IPS DF 6.9 (cell line): ENCODE data around the gene NHLRC4.
"Not testable (repeated sequence)": the region's sequence is repeated elsewhere in the genome, so short reads cannot be mapped to it uniquely, and the experiment has no call there.

Experiments used
- DNase-seq: peaks from one replicate; pipeline ENCODE4 v3.0.0-alpha.2; 2013; ENCODE audit warnings: low read depth, low spot score
- H3K27ac ChIP-seq: one replicate; pipeline ENCODE4 v1.5.1; 2013; ENCODE audit warnings: low read length, control low read depth
- H3K27me3 ChIP-seq: 2 replicates; pipeline ENCODE4 v1.6.1; 2013; ENCODE audit warnings: mild to moderate bottlenecking, low read length; ENCODE audit not compliant: control insufficient read depth, insufficient read depth
- H3K36me3 ChIP-seq: 2 replicates; pipeline ENCODE4 v1.6.1; 2013; ENCODE audit warnings: low read length; ENCODE audit not compliant: control insufficient read depth, insufficient read depth
- H3K4me1 ChIP-seq: 2 replicates; pipeline ENCODE4 v1.6.1; 2013; ENCODE audit warnings: low read length; ENCODE audit not compliant: control insufficient read depth, insufficient read depth
- H3K4me3 ChIP-seq: 2 replicates; pipeline ENCODE4 v1.5.1; 2013; ENCODE audit warnings: mild to moderate bottlenecking, low read length
- H3K9me3 ChIP-seq: 2 replicates; pipeline ENCODE4 v1.6.1; 2013; ENCODE audit warnings: low read length, inconsistent platforms; ENCODE audit not compliant: control insufficient read depth, insufficient read depth
- WGBS: extraction: QIAGEN DNeasy Blood & Tissue Kit; methylation state at CpG from one replicate; pipeline ENCODE4 v1.1.7; 2013; ENCODE audit warnings: mixed read lengths, missing lambda C conversion rate; ENCODE audit not compliant: insufficient read length, insufficient coverage; 5-methylcytosine and 5-hydroxymethylcytosine counted together

The NHLRC4 gene

DNA sequence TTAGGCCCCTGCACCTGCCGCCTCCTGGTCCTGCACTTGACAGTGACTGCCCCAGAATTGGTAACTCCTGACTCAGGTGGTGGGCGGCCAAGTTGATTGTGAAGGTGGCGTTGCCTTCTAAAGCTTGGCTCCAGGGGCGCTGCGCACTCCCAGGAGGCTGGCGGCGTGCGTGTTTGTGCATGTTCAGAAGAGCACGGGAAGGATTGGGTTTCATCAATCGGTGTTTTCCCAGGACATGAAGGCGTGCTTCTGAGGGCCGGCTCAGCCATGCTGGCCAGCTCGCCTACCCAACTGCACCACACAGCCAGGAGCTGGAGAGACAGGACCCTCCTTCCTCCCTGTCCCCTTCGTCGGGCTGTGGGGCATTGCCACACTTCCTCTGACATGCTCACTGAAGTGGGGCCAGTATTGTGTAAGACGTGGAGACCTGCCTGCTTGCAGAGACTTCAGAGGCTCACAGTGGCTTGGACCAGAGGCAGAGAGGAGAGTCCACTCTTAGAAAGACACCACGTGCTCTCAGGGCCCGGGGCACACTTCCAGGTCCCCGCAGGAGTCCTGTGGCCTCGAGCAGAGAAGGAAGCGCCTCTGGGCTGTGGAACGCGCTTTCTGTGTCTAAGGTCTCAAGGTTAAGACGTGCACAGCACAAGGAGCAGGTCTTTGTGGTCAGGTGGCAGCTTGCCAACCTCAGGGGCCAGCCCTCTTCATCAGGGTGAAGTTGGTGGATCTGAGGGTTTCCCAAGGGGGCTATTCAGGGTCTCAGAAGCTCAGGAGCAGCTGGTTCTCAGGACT is 25.9 kb downstream of the NHLRC4 start:
- Histone ChIP-seq H3K4me3 (no peak overlapping the region), H3K27me3 (no peaks in the 10 kb centered on the region), H3K27ac (no peak overlapping the region), H3K4me1 (peaks cover 3% of the 10 kb centered on the region; the same call in 1 of the 2 replicates), H3K9me3 (no peaks in the 10 kb centered on the region), H3K36me3 (no peaks in the 10 kb centered on the region)
- WGBS: no CpG with 5 or more reads among the region's 24 CpGs
- DNase-seq: no peak

DNA sequence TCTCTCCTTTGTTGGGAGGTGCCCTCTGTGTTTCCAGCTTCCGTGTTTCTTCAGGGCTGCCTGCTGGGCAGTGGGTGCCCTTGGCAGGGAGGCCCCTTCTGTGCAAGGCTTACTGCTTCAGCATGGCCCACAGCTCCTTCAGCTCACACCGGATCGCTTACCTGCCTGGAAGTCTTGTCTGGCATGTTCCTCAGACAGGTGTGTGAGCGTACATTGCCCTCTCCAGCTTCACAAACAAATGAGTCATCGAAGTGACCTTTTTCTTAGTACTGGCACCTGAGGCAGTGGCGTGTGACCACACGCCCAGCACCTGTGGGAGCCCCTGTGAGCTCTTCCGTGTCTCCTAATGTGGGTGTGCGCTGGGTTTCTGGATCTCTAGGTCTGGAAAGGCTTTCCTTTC is 26.6 kb downstream of the NHLRC4 start:
- Histone ChIP-seq H3K9me3 (no peaks in the 10 kb centered on the region), H3K4me1 (peaks cover 3% of the 10 kb centered on the region; the same call in 1 of the 2 replicates), H3K36me3 (no peaks in the 10 kb centered on the region), H3K27ac (no peak overlapping the region), H3K4me3 (no peak overlapping the region), H3K27me3 (no peaks in the 10 kb centered on the region)
- DNase-seq: no peak
- WGBS: no CpG with 5 or more reads among the region's 9 CpGs

DNA sequence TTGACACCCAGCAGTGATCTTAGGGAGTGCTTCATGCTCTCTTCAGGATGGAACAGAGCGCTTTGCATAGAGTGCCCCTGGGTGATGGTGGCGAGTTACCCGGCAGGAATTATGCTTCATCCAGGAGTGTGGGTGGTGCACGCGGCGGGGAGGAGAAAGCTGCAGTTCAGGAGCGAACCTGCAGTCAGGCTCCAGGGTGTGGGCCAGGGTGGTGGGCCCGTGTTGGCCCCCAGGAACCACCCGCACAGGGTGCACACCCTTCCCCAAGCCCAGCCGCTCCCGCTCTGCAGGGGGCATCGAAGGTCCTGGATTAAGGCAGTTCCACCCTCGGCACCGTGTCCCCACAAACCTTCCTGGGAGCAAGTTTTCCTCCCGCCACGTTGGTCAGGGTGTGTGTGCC is 27.0 kb downstream of the NHLRC4 start:
- no peaks in the 10 kb centered on the region for H3K27me3 ChIP-seq
- no peak overlapping the region for H3K27ac ChIP-seq
- peaks cover 3% of the 10 kb centered on the region; the same call in 1 of the 2 replicates for H3K4me1 ChIP-seq
- no CpG with 5 or more reads among the region's 16 CpGs for WGBS
- H3K9me3 ChIP-seq: no peaks in the 10 kb centered on the region
- H3K36me3 ChIP-seq: peaks cover 2% of the 10 kb centered on the region; the same call in 1 of the 2 replicates
- no peak for DNase-seq
- H3K4me3 ChIP-seq: no peak overlapping the region

DNA sequence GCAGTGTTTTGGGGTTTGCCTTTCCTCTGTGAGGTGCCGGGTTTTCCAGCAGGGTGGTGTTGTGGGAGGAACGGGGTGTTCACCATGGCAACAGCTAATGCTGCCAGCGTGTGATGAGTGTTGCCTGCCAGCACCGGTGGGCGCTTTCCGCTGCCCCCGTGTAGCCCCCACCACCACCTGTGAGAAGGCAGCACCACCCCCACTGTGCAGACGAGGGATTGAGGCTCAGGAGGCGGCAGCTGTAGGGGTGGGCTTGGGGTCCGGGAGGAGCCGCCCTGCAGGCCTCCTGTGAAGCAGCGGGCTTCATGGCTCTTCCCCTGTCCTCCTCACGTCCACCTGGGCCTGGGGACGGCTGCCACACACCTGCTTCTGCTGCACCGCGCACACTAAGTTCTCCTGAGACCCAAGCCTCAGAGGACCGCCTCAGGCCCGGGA is 28.3 kb downstream of the NHLRC4 start:
- H3K27ac ChIP-seq: no peak overlapping the region
- no peak for DNase-seq
- no peaks in the 10 kb centered on the region for H3K27me3 ChIP-seq
- H3K9me3 ChIP-seq: no peaks in the 10 kb centered on the region
- H3K36me3 ChIP-seq: peaks cover 6% of the 10 kb centered on the region; the same call in 1 of the 2 replicates
- no peak overlapping the region for H3K4me3 ChIP-seq
- H3K4me1 ChIP-seq: peaks cover 3% of the 10 kb centered on the region; the same call in 1 of the 2 replicates
- no CpG with 5 or more reads among the region's 18 CpGs for WGBS

DNA sequence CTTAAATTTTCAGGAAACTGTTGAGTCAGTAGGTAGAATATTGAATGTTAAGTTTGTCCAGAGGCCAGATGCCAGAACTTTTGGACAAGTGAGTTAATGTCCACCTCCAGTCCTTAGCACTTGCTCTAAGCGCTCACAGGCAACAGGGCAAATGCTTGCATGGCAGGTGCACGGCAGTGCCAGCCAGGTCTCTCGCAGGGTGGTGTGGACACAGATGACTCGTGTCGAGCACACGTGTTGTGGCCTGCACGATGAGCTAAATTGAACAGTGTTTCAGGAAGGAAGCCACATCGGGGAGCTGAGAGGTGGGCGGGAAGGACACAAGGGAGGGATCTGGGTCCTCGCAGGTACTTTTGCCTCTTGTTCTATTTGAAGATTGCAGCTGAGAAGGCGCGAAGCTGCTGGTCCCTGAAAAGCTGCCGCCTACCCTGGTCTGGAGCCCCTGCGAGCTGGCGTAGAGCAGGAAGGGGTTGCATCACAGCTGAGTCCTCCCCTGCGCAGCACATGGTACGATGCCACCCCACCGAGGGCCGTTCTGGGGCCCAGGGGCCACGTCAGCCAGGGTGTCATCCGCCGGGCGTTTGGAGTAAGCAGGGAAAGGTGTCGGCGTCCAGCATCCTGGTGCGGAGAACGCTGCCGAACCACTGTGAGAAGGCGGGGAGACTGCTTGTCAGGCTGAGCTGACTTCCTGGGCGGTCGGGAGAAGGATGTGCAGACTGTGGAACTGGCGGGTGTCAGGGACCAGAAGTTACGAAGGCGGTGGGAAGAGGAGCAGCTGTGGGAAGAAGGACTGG is 29.3 kb downstream of the NHLRC4 start:
- peaks cover 6% of the 10 kb centered on the region; the same call in 1 of the 2 replicates for H3K36me3 ChIP-seq
- peaks cover 1% of the 10 kb centered on the region; the same call in 1 of the 2 replicates for H3K4me1 ChIP-seq
- WGBS: no CpG with 5 or more reads among the region's 34 CpGs

DNA sequence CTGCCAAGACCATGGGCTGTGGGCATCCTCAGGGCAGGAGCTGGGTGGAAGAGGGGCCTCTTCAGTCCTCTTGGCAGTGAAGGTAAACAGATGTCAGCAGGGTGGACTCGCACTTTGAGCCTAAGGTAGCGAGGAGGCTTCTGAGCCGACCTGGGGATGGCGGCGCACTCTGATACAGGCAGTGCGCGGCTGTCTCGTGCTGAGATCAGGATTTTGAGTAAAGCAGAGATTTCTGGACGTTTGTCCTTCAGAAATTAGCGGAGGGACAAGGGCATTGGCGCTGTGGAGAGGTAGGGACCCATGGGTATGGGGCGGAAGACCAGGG is 29.9 kb downstream of the NHLRC4 start:
- WGBS: no CpG with 5 or more reads among the region's 12 CpGs
- Histone ChIP-seq H3K9me3 (no peaks in the 10 kb centered on the region), H3K4me3 (no peak overlapping the region), H3K36me3 (peaks cover 6% of the 10 kb centered on the region; the same call in 1 of the 2 replicates), H3K27me3 (no peaks in the 10 kb centered on the region), H3K4me1 (peaks cover 1% of the 10 kb centered on the region; the same call in 1 of the 2 replicates), H3K27ac (no peak overlapping the region)
- DNase-seq: no peak

More for the DNA sequence above, 29.3 kb downstream of the NHLRC4 start:
- no peak overlapping the region for H3K27ac ChIP-seq
- H3K9me3 ChIP-seq: no peaks in the 10 kb centered on the region
- DNase-seq: no peak
- H3K27me3 ChIP-seq: no peaks in the 10 kb centered on the region
- no peak overlapping the region for H3K4me3 ChIP-seq

DNA sequence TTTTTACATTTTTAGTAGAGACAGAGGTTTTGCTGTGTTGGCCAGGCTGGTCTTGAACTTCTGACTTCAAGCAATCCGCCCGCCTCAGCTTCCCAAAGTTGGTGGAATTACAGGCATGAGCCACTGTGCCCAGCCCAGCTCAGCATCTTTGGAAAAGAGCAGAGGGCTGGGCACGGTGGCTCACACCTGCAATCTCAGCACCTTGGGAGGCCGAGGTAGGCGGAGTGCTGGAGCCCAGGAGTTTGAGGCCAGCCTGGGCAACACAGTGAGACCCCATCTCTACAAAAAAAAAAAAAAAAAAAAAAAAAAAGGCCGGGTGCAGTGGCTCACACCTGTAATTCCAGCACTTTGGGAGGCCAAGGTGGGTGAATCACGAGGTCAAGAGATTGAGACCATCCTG is 30.9 kb downstream of the NHLRC4 start:
- H3K4me3 ChIP-seq, H3K36me3 ChIP-seq, H3K27me3 ChIP-seq, H3K27ac ChIP-seq, H3K4me1 ChIP-seq, DNase-seq, H3K9me3 ChIP-seq: not testable (repeated sequence)
- WGBS: no CpG with 5 or more reads among the region's 7 CpGs

DNA sequence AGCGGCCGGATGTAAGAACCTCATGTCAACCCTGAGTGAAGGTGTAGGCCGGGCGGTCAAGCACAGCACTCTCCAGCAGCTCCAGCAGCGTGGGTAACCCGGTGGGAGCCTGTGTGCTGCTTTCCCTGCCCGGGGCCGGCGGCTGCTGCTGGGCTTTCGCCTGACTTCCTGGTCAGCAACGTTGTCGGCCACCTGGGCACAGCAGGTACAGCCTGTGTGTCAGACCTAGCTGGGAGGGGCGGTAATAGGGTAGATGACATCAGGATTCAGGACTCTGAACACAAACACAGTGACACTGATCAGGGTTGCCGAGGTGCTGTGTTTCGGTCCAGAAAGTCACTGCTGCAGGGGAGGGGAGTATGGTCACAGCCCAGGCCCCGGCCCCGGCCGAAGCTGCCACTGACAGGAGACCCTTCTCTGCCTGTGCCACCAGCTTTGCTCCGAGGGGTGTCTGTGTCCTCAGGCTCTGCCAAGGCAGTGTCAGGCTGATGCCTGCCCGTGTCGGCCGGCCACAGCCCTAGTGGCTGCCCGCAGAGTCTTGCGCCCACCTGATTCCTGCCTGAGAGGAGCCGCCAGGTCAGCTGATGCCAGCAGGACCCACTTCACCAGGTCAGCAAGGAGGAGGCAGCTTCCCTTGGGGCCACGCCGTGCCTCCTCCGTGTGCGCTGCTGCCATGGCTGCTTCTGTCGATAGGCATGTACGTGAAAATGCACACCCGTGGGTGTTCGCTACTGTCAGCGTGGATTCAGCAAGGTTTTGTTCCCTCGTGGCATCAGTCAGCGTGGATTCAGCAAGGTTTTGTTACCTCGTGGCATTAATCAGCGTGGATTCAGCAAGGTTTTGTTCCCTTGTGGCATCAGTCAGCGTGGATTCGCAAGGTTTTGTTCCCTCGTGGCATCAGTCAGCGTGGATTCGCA is 32.3 kb downstream of the NHLRC4 start:
- peaks cover 1% of the 10 kb centered on the region; the same call in 1 of the 2 replicates for H3K4me1 ChIP-seq
- no peak overlapping the region for H3K4me3 ChIP-seq
- H3K36me3 ChIP-seq: peaks cover 6% of the 10 kb centered on the region; the same call in 1 of the 2 replicates
- H3K27ac ChIP-seq: no peak overlapping the region
- WGBS: no CpG with 5 or more reads among the region's 43 CpGs
- no peaks in the 10 kb centered on the region for H3K27me3 ChIP-seq
- no peak for DNase-seq
- no peaks in the 10 kb centered on the region for H3K9me3 ChIP-seq

DNA sequence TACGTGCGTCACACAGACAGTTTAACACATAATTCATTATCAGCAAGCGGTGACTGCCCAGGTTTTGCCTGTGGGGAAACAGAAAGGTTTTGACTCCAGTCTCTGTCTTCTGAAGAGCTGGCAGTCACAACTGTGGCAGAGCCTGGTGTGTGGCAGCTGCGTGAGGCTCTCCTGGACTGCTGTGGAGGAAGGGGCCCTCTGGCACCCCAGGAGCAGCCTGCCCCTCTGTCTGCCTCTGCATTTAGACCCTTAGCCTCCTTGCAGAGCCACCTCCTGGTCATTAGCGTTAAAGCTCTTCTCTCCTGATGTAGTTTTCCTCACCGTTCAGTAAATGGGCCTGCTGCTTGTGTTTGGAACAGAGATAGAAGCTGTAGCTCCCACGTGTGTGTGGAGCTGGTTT is 34.0 kb downstream of the NHLRC4 start:
- no CpG with 5 or more reads among the region's 7 CpGs for WGBS
- DNase-seq: no peak

DNA sequence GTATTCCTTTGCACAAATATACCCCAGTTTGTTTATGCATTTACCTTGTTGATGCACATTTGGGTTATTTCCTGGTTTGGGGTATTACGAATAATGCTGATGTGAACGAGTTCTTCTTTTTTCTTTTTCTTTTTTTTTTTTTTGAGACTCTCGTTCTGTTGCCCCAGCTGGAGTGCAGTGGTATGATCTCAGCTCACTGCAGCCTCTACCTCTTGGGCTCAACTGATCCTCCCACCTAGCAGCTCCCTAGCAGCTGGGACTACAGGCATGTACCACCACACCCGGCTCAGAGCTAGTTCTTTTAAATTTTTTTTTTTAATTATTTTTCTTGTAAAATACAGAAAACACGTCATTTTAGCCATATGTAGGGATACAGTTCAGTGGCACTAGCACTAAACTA is 37.1 kb downstream of the NHLRC4 start:
- DNase-seq: no peak
- Histone ChIP-seq H3K9me3 (no peaks in the 10 kb centered on the region), H3K36me3 (peaks cover 3% of the 10 kb centered on the region; the same call in 1 of the 2 replicates), H3K4me1 (peaks cover 1% of the 10 kb centered on the region; the same call in 1 of the 2 replicates), H3K27ac (no peak overlapping the region), H3K27me3 (no peaks in the 10 kb centered on the region), H3K4me3 (no peak overlapping the region)
- WGBS: no CpG with 5 or more reads among the region's 5 CpGs

More for the DNA sequence above, 34.0 kb downstream of the NHLRC4 start:
- H3K36me3 ChIP-seq: peaks cover 6% of the 10 kb centered on the region; the same call in 1 of the 2 replicates
- no peak overlapping the region for H3K27ac ChIP-seq
- no peak overlapping the region for H3K4me3 ChIP-seq
- H3K4me1 ChIP-seq: peaks cover 1% of the 10 kb centered on the region; the same call in 1 of the 2 replicates
- H3K27me3 ChIP-seq: no peaks in the 10 kb centered on the region
- H3K9me3 ChIP-seq: no peaks in the 10 kb centered on the region
